Central memory CD8-positive, alpha-beta T cell (primary cell): ENCODE results near the gene ZHX3.
"Not testable (repeated sequence)": the region's sequence is repeated elsewhere in the genome, so short reads cannot be mapped to it uniquely, and the experiment has no call there.

ENCODE experiments used
- ATAC-seq: fragments of 150-1000 bp; cut with Tn5 transposase; replicated peaks from 2 replicates; pipeline ENCODE4 v1.10.0; 2022; ENCODE audit warnings: mild to moderate bottlenecking, moderate FRiP score, moderate number of reproducible peaks; ENCODE audit not compliant: poor library complexity, severe bottlenecking; ENCODE audit errors: extremely low read depth
- DNase-seq, 2 donors: peaks; one replicate each; pipeline ENCODE4 v3.0.0; 2021; ENCODE audit warnings: low spot score in 2 of 2
- H3K27ac Mint-ChIP-seq: one replicate; pipeline ENCODE4 v1.8.0; 2022; ENCODE audit warnings: low read depth, mild to moderate bottlenecking, moderate library complexity, mixed read lengths
- H3K27me3 Mint-ChIP-seq: one replicate; pipeline ENCODE4 v1.8.0; 2022; ENCODE audit warnings: mixed read lengths
- H3K36me3 Mint-ChIP-seq: one replicate; pipeline ENCODE4 v1.8.0; 2022; ENCODE audit warnings: mild to moderate bottlenecking, moderate library complexity, mixed read lengths; ENCODE audit not compliant: insufficient read depth
- H3K4me1 Mint-ChIP-seq: one replicate; pipeline ENCODE4 v1.8.0; 2022; ENCODE audit warnings: mixed read lengths
- H3K4me3 Mint-ChIP-seq: one replicate; pipeline ENCODE4 v1.8.0; 2022; ENCODE audit warnings: mild to moderate bottlenecking, moderate library complexity, mixed read lengths
- H3K9me3 Mint-ChIP-seq: one replicate; pipeline ENCODE4 v1.8.0; 2022; ENCODE audit warnings: mixed read lengths

The ZHX3 gene

DNA sequence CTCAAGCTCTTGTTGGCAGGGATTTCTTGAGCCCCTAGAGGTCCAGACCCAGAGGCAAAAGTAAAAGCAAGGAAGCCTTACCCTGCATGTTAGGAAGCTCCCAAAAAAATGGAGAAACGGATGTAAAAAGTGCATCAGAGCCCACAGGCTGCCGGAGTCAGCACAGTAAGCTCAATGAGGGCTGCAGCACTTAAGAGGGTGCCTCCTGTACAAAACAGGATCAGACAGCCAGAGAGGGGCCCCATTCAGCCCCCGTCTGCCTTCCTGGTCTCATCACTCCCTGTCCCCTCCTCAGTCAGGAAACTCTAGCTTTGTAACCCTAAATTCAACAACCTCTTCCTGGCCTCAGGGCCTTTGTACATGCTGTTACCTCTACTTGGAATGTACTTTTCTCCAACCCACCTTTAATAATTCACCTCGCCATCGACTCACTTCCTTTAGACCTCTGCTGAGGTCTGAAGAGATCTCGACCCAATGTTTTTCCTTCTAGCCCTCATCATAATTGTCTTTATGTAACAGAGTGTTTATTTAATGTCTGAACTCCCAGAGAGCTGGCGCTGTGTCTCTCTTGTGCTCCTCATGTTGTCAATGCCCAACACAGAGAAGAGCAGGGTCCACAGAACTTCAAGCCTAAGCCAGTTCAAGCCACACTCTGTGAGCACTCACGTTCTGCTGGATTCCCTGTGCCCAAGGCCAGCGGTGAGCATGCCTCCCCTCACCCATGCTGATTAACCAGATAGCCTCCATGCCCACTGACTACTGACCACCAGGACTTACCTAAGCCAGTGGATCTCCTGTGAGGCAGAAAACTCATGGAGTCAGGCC, 183.0 kb downstream of the ZHX3 start:
- no peak overlapping the region for H3K4me3 Mint-ChIP-seq
- H3K9me3 Mint-ChIP-seq: no peaks in the 10 kb centered on the region
- H3K27me3 Mint-ChIP-seq: no peaks in the 10 kb centered on the region
- peaks cover 35% of the 10 kb centered on the region for H3K4me1 Mint-ChIP-seq
- DNase-seq: no peak
- ATAC-seq: no peak
- H3K27ac Mint-ChIP-seq: no peak overlapping the region
- H3K36me3 Mint-ChIP-seq: peaks cover 9% of the 10 kb centered on the region

DNA sequence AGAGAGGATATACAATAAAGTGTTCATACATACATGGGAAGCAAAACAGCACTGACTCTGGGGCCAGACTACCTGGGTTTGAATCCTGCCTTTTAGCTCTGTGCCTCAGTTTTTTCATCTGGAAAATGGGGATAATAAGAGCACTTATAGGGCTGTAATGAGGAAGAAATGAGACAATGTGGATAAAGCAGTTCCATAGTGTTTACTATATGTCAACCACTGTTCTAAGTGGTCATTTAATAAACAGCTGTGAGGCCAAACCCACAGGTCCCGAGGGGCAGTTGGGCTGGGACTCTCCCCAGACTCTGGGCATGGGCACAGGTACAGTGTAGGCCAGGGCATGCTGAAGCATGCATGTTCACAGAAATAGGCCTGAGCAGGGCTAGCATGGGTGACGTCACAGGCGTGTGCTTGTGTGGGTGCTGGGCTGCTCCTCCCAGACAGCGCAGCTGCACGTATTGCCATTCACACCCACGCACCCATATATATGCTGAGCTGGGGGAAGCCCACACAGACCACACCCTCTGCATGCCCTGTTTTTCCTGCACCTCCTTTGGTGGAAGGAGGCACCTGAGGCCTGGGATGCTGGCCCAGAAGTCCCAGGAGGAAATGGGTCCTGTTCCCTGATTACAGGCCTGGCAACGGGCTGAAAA, 183.7 kb downstream of the ZHX3 start:
- H3K4me3 Mint-ChIP-seq: no peak overlapping the region
- H3K36me3 Mint-ChIP-seq: peaks cover 6% of the 10 kb centered on the region
- H3K27me3 Mint-ChIP-seq: no peaks in the 10 kb centered on the region
- no peak for ATAC-seq
- no peaks in the 10 kb centered on the region for H3K9me3 Mint-ChIP-seq
- peaks cover 27% of the 10 kb centered on the region for H3K4me1 Mint-ChIP-seq
- H3K27ac Mint-ChIP-seq: no peak overlapping the region
- DNase-seq: no peak

DNA sequence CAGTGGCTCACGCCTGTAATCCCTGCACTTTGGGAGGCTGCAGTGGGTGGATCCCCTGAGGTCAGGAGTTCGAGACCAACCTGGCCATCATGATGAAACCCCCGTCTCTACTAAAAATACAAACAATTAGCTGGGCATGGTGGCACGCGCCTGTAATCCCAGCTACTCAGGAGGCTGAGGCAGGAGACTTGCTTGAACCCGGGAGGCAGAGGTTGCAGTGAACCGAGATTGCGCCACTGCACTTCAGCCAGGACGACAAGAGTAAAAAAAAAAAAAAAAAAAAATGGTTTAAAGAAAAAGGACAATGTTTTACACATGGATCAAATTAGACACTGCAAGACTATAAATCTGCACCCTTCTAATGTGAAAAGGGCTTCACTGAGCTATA, 185.1 kb downstream of the ZHX3 start:
- not testable (repeated sequence) for H3K27ac Mint-ChIP-seq, H3K4me3 Mint-ChIP-seq, H3K36me3 Mint-ChIP-seq

DNA sequence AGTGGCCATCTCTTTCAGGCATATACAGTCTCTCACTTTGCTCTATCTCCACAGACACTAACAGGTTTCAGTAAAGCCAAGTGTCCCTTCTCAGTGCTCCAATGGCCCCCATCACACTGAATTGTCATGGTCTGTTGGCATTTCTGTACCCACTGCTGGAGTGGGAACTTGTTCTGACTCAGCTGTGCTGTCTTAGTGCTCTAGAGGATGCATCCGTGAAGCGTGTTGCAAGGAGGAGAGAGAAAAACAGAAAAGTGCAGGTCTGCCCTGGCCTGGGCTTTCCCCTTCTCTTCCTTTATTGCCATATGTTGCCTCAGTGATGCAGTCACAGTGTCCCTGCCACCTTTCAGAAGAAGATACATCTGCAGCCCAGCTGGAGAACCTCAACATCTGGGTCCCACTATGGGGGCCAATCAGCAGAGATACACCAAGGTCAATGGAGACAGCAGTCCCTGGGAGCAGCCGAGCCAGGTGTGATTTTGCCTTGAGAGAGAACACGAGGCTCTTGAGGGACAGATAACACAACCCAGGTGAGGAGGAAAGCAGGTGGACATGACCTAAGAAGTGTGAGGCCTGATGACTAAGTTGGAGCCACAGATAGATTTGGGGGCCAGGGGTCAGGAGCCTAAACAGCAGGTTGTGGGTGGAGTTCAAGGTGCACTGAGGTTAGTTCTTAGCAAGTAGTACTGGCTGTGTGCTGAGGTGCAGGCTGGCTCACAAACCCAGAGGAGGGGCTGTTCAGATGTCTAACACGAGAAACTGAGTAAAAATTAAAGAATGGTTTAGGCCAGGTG, 185.7 kb downstream of the ZHX3 start:
- ATAC-seq (no peak), DNase-seq (no peak)
- Mint-ChIP-seq H3K36me3 (peaks cover 3% of the 10 kb centered on the region), H3K9me3 (no peaks in the 10 kb centered on the region), H3K4me1 (peaks cover 20% of the 10 kb centered on the region), H3K4me3 (no peak overlapping the region), H3K27ac (no peak overlapping the region), H3K27me3 (no peaks in the 10 kb centered on the region)

More for the DNA sequence above, 185.1 kb downstream of the ZHX3 start:
- ATAC-seq, H3K9me3 Mint-ChIP-seq, DNase-seq, H3K27me3 Mint-ChIP-seq: not testable (repeated sequence)
- peaks cover 20% of the 10 kb centered on the region for H3K4me1 Mint-ChIP-seq
